Bronchial epithelial cell (primary cell): Measurements from ENCODE around the gene SMPD1. TPM values are rescaled to one million over a fixed set of nuclear protein-coding genes. Genes with fewer than 3 reads are reported as not detected.

Experiments
- DNase-seq: peaks from one replicate; pipeline ENCODE4 v3.0.0-alpha.2; 2010; ENCODE audit warnings: low read depth
- FAIRE-seq: peaks from 2 replicates; lab custom pipeline; 2011; peaks lifted over from hg19 to GRCh38; lab: Jason Lieb, UNC
- H3K27me3 ChIP-seq: 2 replicates; pipeline ENCODE4 v1.5.1; 2011; ENCODE audit warnings: low read length; ENCODE audit not compliant: control insufficient read depth, insufficient read depth
- H3K36me3 ChIP-seq: 2 replicates; pipeline ENCODE4 v1.5.1; 2011; ENCODE audit warnings: low read length; ENCODE audit not compliant: control insufficient read depth, insufficient read depth
- H3K4me3 ChIP-seq: 2 replicates; pipeline ENCODE4 v1.5.1; 2011; ENCODE audit warnings: mild to moderate bottlenecking, low read depth, low read length, control low read depth
- total RNA-seq: library from RNA; depleted of rRNA; stranded (reverse); fragments of >200 nt; gene quantifications from 2 replicates; pipeline ENCODE4 v1.2.1, GENCODE V29; 2014
- TF ChIP-seq, protein P1 (sequence below): IDR thresholded peaks from 2 replicates; pipeline ENCODE4 v1.5.1; 2011; ENCODE audit warnings: mild to moderate bottlenecking, moderate library complexity, low read length, control low read depth, inconsistent platforms; ENCODE audit not compliant: insufficient read depth, severe bottlenecking

The SMPD1 gene
- total RNA-seq, 1 donor from 2014 or later, result 1.1 TPM

DNA sequence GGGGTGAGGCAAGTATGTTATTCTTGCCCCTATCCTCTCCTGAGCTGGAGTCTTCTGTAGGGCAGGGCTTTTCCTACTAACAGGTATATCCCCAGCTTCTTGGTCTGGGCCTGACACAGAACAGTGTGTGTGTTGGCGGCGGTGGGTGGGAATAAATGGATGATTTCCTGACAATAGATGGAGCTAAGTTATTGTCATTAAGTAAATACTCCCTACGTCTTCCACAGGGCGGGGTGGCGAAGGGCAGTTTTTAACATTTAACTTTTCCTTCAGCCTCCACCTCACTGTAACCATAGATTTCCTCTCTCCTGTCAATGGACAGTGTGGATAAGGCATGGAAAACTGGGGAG, 11.7 kb upstream of the SMPD1 start:
- Histone ChIP-seq H3K27me3 (no peaks in the 10 kb centered on the region), H3K36me3 (no peaks in the 10 kb centered on the region), H3K4me3 (no peak overlapping the region)
- TF ChIP-seq, protein P1, sequence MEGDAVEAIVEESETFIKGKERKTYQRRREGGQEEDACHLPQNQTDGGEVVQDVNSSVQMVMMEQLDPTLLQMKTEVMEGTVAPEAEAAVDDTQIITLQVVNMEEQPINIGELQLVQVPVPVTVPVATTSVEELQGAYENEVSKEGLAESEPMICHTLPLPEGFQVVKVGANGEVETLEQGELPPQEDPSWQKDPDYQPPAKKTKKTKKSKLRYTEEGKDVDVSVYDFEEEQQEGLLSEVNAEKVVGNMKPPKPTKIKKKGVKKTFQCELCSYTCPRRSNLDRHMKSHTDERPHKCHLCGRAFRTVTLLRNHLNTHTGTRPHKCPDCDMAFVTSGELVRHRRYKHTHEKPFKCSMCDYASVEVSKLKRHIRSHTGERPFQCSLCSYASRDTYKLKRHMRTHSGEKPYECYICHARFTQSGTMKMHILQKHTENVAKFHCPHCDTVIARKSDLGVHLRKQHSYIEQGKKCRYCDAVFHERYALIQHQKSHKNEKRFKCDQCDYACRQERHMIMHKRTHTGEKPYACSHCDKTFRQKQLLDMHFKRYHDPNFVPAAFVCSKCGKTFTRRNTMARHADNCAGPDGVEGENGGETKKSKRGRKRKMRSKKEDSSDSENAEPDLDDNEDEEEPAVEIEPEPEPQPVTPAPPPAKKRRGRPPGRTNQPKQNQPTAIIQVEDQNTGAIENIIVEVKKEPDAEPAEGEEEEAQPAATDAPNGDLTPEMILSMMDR, result no peak
- FAIRE-seq (no peak), DNase-seq (no peak)

- no peak overlapping the region for H3K4me3 ChIP-seq
- peaks cover 2% of the 10 kb centered on the region for H3K27me3 ChIP-seq
- TF ChIP-seq, protein P1, result no peak
- FAIRE-seq (no peak), DNase-seq (no peak)
- H3K36me3 ChIP-seq, result no peaks in the 10 kb centered on the region
Observed at GRCh38 chr11:6385046-6385777, 5.1 kb upstream of the SMPD1 start.

DNA sequence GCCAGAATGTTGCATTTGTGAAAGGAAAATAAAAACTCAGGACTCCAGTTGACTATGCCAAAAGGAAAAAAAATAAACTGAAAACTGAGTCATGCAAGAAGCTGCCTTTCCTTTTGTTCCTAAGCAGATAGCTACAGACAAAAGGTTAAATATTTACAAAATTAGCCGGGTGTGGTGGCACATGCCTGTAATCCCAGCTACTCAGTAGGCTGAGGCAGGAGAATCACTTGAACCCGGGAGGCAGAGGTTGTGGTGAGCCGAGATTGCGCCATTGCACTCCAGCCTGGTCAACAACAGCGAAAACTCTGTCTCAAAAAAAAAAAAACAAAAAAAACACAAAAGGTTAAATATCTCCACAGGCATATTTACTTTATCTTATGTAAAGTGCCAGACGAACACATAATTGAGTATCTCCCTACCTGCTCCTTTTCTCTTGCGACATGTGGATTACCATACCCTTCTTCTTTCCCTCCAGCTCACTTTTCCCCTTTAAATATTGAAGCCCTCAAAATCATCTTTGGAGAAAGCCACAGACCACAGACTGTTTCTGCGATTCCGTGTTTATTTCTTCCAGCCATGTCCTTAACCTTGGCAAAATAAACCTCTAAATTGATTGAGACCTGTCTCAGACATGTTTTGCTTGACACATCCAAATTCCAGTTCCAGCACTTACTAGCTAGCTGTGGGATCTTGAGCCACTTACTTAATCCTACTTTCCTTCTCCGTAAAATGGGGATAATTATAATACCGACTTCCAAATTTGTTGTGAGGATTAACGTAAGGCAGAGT, 2.3 kb upstream of the SMPD1 start:
- H3K36me3 ChIP-seq, result no peaks in the 10 kb centered on the region
- H3K4me3 ChIP-seq, result no peak overlapping the region
- FAIRE-seq (no peak), DNase-seq (peak; percentile 59)
- H3K27me3 ChIP-seq, result peaks cover 2% of the 10 kb centered on the region
- TF ChIP-seq, protein P1, result no peak

- Histone ChIP-seq H3K27me3 (peaks cover 2% of the 10 kb centered on the region), H3K4me3 (no peak overlapping the region), H3K36me3 (no peaks in the 10 kb centered on the region)
- FAIRE-seq, result no peak
- no peak for DNase-seq
- TF ChIP-seq, protein P1, result no peak
Observed at GRCh38 chr11:6388748-6389147, 1.5 kb upstream of the SMPD1 start.

- no peak for FAIRE-seq
- TF ChIP-seq, protein P1, result no peak
- H3K4me3 ChIP-seq, result peak overlapping the region; percentile 67
Observed at GRCh38 chr11:6390718-6391469, 620 bp downstream of the SMPD1 start.

More at GRCh38 chr11:6390718-6391469, 620 bp downstream of the SMPD1 start:
- Histone ChIP-seq H3K36me3 (no peaks in the 10 kb centered on the region), H3K27me3 (no peaks in the 10 kb centered on the region)
- no peak for DNase-seq
